Loucy (cell line): ENCODE measurements around the gene BMP6.

Experiments
- H2AFZ ChIP-seq: fragments of 200-600 bp; sonication (generic); 2 replicates; pipeline ENCODE4 v1.6.0; 2016; ENCODE audit warnings: antibody characterized with exemption, mild to moderate bottlenecking, low read length, moderate library complexity
- H3F3A ChIP-seq: fragments of 200-600 bp; 2 replicates; pipeline ENCODE4 v1.6.0; 2016; ENCODE audit warnings: antibody characterized with exemption, low read depth, mild to moderate bottlenecking
- H3K27me3 ChIP-seq: fragments of 200-600 bp; sonication (generic); 2 replicates; pipeline ENCODE4 v1.6.1; 2014; ENCODE audit warnings: low read length, mild to moderate bottlenecking; ENCODE audit not compliant: insufficient read depth, poor library complexity, severe bottlenecking
- H3K36me3 ChIP-seq: fragments of 200-600 bp; sonication (generic); 2 replicates; pipeline ENCODE4 v1.6.1; 2016; ENCODE audit warnings: low read length; ENCODE audit not compliant: insufficient read depth
- H3K4me1 ChIP-seq: fragments of 200-600 bp; sonication (generic); 2 replicates; pipeline ENCODE4 v1.5.1; 2014; ENCODE audit warnings: low read length, mild to moderate bottlenecking; ENCODE audit not compliant: insufficient read depth, poor library complexity, severe bottlenecking
- H3K4me2 ChIP-seq: fragments of 200-600 bp; sonication (generic); 2 replicates; pipeline ENCODE4 v1.6.0; 2014; ENCODE audit warnings: antibody characterized with exemption, low read length, low read depth, mild to moderate bottlenecking; ENCODE audit not compliant: poor library complexity, severe bottlenecking
- H3K4me3 ChIP-seq: fragments of 200-600 bp; sonication (generic); 2 replicates; pipeline ENCODE4 v1.5.1; 2014; ENCODE audit warnings: low read length, mild to moderate bottlenecking, mixed read lengths; ENCODE audit not compliant: poor library complexity, severe bottlenecking
- H3K79me2 ChIP-seq: fragments of 200-600 bp; sonication (generic); 2 replicates; pipeline ENCODE4 v1.6.1; 2014; ENCODE audit warnings: low read length; ENCODE audit not compliant: insufficient read depth
- H3K9ac ChIP-seq: fragments of 200-600 bp; sonication (generic); 2 replicates; pipeline ENCODE4 v1.6.0; 2014; ENCODE audit warnings: mild to moderate bottlenecking, low read depth, low read length, moderate library complexity; ENCODE audit not compliant: poor library complexity, severe bottlenecking
- H3K9me2 ChIP-seq: fragments of 200-600 bp; sonication (generic); replicated peaks from 2 replicates; pipeline ENCODE4 v1.6.1; 2016; ENCODE audit warnings: low read depth, low read length, mixed read lengths
- H3K9me3 ChIP-seq: fragments of 200-600 bp; sonication (generic); 2 replicates; pipeline ENCODE4 v1.6.1; 2014; ENCODE audit warnings: mild to moderate bottlenecking, antibody characterized with exemption, low read length, low read depth; ENCODE audit not compliant: insufficient read depth
- H4K20me1 ChIP-seq: fragments of 200-600 bp; sonication (generic); 2 replicates; pipeline ENCODE4 v1.6.0; 2014; ENCODE audit warnings: antibody characterized with exemption, low read length, mild to moderate bottlenecking; ENCODE audit not compliant: insufficient read depth, poor library complexity, severe bottlenecking
- CTCF ChIP-seq: fragments of 200-600 bp; sonication (generic); conservative IDR thresholded peaks from 2 replicates; pipeline ENCODE4 v1.5.1; 2014; ENCODE audit warnings: mild to moderate bottlenecking, antibody characterized with exemption, low read length
- EZH2phosphoT487 ChIP-seq: fragments of 200-600 bp; IDR thresholded peaks from 2 replicates; pipeline ENCODE4 v1.6.1; 2018; ENCODE audit warnings: antibody characterized with exemption, mild to moderate bottlenecking, moderate library complexity, borderline replicate concordance

Gene BMP6

GRCh38 chr6:7881765-7882500 lies 156.0 kb downstream of the BMP6 start:
- no peak overlapping the region for H3K9ac ChIP-seq
- peaks cover 73% of the 10 kb centered on the region for H3K36me3 ChIP-seq
- H4K20me1 ChIP-seq: no peaks in the 10 kb centered on the region
- H3K4me2 ChIP-seq: no peak overlapping the region
- H3K4me3 ChIP-seq: no peak overlapping the region
- no peaks in the 10 kb centered on the region for H3K79me2 ChIP-seq
- no peaks in the 10 kb centered on the region for H3K27me3 ChIP-seq
- H3K4me1 ChIP-seq: no peaks in the 10 kb centered on the region
- TF ChIP-seq CTCF (no peak), EZH2phosphoT487 (no peak)
- H3K9me2 ChIP-seq: no peaks in the 10 kb centered on the region
- H3K9me3 ChIP-seq: no peaks in the 10 kb centered on the region
- H2AFZ ChIP-seq: no peak overlapping the region
- no peaks in the 10 kb centered on the region for H3F3A ChIP-seq

- Histone ChIP-seq H4K20me1 (no peaks in the 10 kb centered on the region), H3K9me2 (no peaks in the 10 kb centered on the region), H3K9ac (no peak overlapping the region), H3K27me3 (no peaks in the 10 kb centered on the region), H3K4me1 (no peaks in the 10 kb centered on the region), H3F3A (no peaks in the 10 kb centered on the region), H2AFZ (no peak overlapping the region), H3K79me2 (no peaks in the 10 kb centered on the region), H3K4me2 (no peak overlapping the region), H3K36me3 (peaks cover 80% of the 10 kb centered on the region), H3K9me3 (no peaks in the 10 kb centered on the region), H3K4me3 (no peak overlapping the region)
- TF ChIP-seq CTCF: no peak
- no peak for TF ChIP-seq EZH2phosphoT487
These were observed 156.8 kb downstream of the BMP6 start for GRCh38 chr6:7882505-7883257.

GRCh38 chr6:7883381-7883780 lies 157.5 kb downstream of the BMP6 start:
- no peaks in the 10 kb centered on the region for H3K9me3 ChIP-seq
- no peaks in the 10 kb centered on the region for H3K4me1 ChIP-seq
- H3K27me3 ChIP-seq: no peaks in the 10 kb centered on the region
- no peak overlapping the region for H3K9ac ChIP-seq
- no peak overlapping the region for H2AFZ ChIP-seq
- TF ChIP-seq EZH2phosphoT487 (no peak), CTCF (no peak)
- H3K36me3 ChIP-seq: peaks cover 87% of the 10 kb centered on the region
- no peaks in the 10 kb centered on the region for H3K9me2 ChIP-seq
- no peaks in the 10 kb centered on the region for H4K20me1 ChIP-seq
- H3K79me2 ChIP-seq: no peaks in the 10 kb centered on the region
- H3K4me3 ChIP-seq: no peak overlapping the region
- no peak overlapping the region for H3K4me2 ChIP-seq
- no peaks in the 10 kb centered on the region for H3F3A ChIP-seq
